Measurements from ENCODE around the gene IL31RA. TPM values are rescaled to one million over a fixed set of nuclear protein-coding genes. Genes with fewer than 3 reads are reported as not detected.

The IL31RA gene
- polyA plus RNA-seq, 1 experiment, result 1.9 TPM

- DNase-seq (ENCODE audit: low read depth, low spot score), result no peak
- CTCF ChIA-PET, result no interaction called here
Measured at GRCh38 chr5:55925712-55926111, 74.6 kb downstream of the IL31RA start.

GRCh38 chr5:55926476-55926875 is 75.3 kb downstream of the IL31RA start:
- Histone ChIP-seq H3K9me3 (ENCODE audit: control insufficient read depth, insufficient read depth, low read length) (no peaks in the 10 kb centered on the region), H3K27ac (ENCODE audit: low read depth, low read length) (no peak overlapping the region), H3K27me3 (ENCODE audit: control insufficient read depth, insufficient read depth, low read length) (no peaks in the 10 kb centered on the region), H3K4me3 (ENCODE audit: low read depth, low read length) (no peak overlapping the region)
- ChIA-PET POLR2A (no interaction called here), CTCF (interaction anchor here (0.6 to 0.7 kb wide), 2 partner anchors 10 to 15 kb away, joined by 3 to 4 read pairs; no protein-coding TSS in a partner anchor)
- DNase-seq (ENCODE audit: low read depth, low spot score), result no peak
- no peak for TF ChIP-seq CTCF (IDR thresholded peaks at IDR 0.05; ENCODE audit: low read depth, low read length)

More at GRCh38 chr5:55925712-55926111, 74.6 kb downstream of the IL31RA start:
- no peaks in the 10 kb centered on the region for H3K9me3 ChIP-seq (ENCODE audit: control insufficient read depth, insufficient read depth, low read length)
- no peak overlapping the region for H3K27ac ChIP-seq (ENCODE audit: low read depth, low read length)
- no peaks in the 10 kb centered on the region for H3K27me3 ChIP-seq (ENCODE audit: control insufficient read depth, insufficient read depth, low read length)
- no peak for TF ChIP-seq CTCF (IDR thresholded peaks at IDR 0.05; ENCODE audit: low read depth, low read length)
- POLR2A ChIA-PET, result no interaction called here
- H3K4me3 ChIP-seq (ENCODE audit: low read depth, low read length), result no peak overlapping the region

- Histone ChIP-seq H3K4me3 (ENCODE audit: low read depth, low read length) (no peak overlapping the region), H3K9me3 (ENCODE audit: control insufficient read depth, insufficient read depth, low read length) (no peaks in the 10 kb centered on the region), H3K27ac (ENCODE audit: low read depth, low read length) (no peak overlapping the region), H3K27me3 (ENCODE audit: control insufficient read depth, insufficient read depth, low read length) (no peaks in the 10 kb centered on the region)
- POLR2A ChIA-PET, result no interaction called here
- TF ChIP-seq CTCF (IDR thresholded peaks at IDR 0.05; ENCODE audit: low read depth, low read length), result no peak
- no peak for DNase-seq (ENCODE audit: low read depth, low spot score)
- CTCF ChIA-PET, result interaction anchor here (0.5 to 0.7 kb wide), 2 partner anchors 92 to 626 kb away, joined by 4 read pairs; no protein-coding TSS in a partner anchor
Measured at GRCh38 chr5:55927861-55928655, 76.9 kb downstream of the IL31RA start.

GRCh38 chr5:55929020-55929799 is 78.1 kb downstream of the IL31RA start:
- ChIA-PET POLR2A (no interaction called here), CTCF (no interaction called here)
- Histone ChIP-seq H3K27me3 (ENCODE audit: control insufficient read depth, insufficient read depth, low read length) (no peaks in the 10 kb centered on the region), H3K9me3 (ENCODE audit: control insufficient read depth, insufficient read depth, low read length) (no peaks in the 10 kb centered on the region; the same call in 1 of the 2 replicates), H3K4me3 (ENCODE audit: low read depth, low read length) (no peak overlapping the region), H3K27ac (ENCODE audit: low read depth, low read length) (no peak overlapping the region)
- DNase-seq (ENCODE audit: low read depth, low spot score), result no peak
- no peak for TF ChIP-seq CTCF (IDR thresholded peaks at IDR 0.05; ENCODE audit: low read depth, low read length)

- Histone ChIP-seq H3K4me3 (ENCODE audit: low read depth, low read length) (no peak overlapping the region), H3K9me3 (ENCODE audit: control insufficient read depth, insufficient read depth, low read length) (no peaks in the 10 kb centered on the region; the same call in 1 of the 2 replicates), H3K27me3 (ENCODE audit: control insufficient read depth, insufficient read depth, low read length) (no peaks in the 10 kb centered on the region), H3K27ac (ENCODE audit: low read depth, low read length) (no peak overlapping the region)
- ChIA-PET CTCF (interaction anchor here (1.1 kb wide), 1 partner anchor 338 kb away, joined by 4 read pairs; no protein-coding TSS in a partner anchor), POLR2A (no interaction called here)
- DNase-seq (ENCODE audit: low read depth, low spot score), result no peak
- no peak for TF ChIP-seq CTCF (IDR thresholded peaks at IDR 0.05; ENCODE audit: low read depth, low read length)
Measured at GRCh38 chr5:55932700-55933099, 81.5 kb downstream of the IL31RA start.

Measured in AG04450 (cell line).